ENCODE measurements around the gene MAP4K3. TPM values are rescaled to one million over a fixed set of nuclear protein-coding genes. Genes with fewer than 3 reads are reported as not detected.

The MAP4K3 gene
- polyA plus RNA-seq, 1 experiment: 43.5 TPM

GRCh38 chr2:39435741-39436591, 1.1 kb downstream of the MAP4K3 start:
- peak overlapping the region; percentile 92 for H3K4me3 ChIP-seq (ENCODE audit: low read depth, low read length)
- peak overlapping the region; percentile 79 for H3K27ac ChIP-seq (ENCODE audit: low read depth, low read length)
- POLR2A ChIA-PET: interaction anchor here (1.1 to 1.7 kb wide), 5 partner anchors 32 to 261 kb away, joined by 3 to 5 read pairs (median 4); no protein-coding TSS in a partner anchor
- no peak for DNase-seq (ENCODE audit: low read depth, low spot score)
- CTCF ChIA-PET: no interaction called here
- no peaks in the 10 kb centered on the region for H3K9me3 ChIP-seq (ENCODE audit: control insufficient read depth, insufficient read depth, low read length)
- no peaks in the 10 kb centered on the region for H3K27me3 ChIP-seq (ENCODE audit: control insufficient read depth, insufficient read depth, low read length)
- no peak for TF ChIP-seq CTCF (IDR thresholded peaks at IDR 0.05; ENCODE audit: low read depth, low read length)

- CTCF ChIA-PET: interaction anchor here (1.5 kb wide), 1 partner anchor 261 kb away, joined by 3 read pairs; no protein-coding TSS in a partner anchor
- DNase-seq (ENCODE audit: low read depth, low spot score): no peak
- no peaks in the 10 kb centered on the region for H3K9me3 ChIP-seq (ENCODE audit: control insufficient read depth, insufficient read depth, low read length)
- TF ChIP-seq CTCF (IDR thresholded peaks at IDR 0.05; ENCODE audit: low read depth, low read length): no peak
- H3K4me3 ChIP-seq (ENCODE audit: low read depth, low read length): peak overlapping the region; percentile 92
- POLR2A ChIA-PET: no interaction called here
- H3K27ac ChIP-seq (ENCODE audit: low read depth, low read length): no peak overlapping the region
- H3K27me3 ChIP-seq (ENCODE audit: control insufficient read depth, insufficient read depth, low read length): no peaks in the 10 kb centered on the region
Measured at GRCh38 chr2:39435234-39435633, 1.9 kb downstream of the MAP4K3 start.

- no peak for TF ChIP-seq CTCF (IDR thresholded peaks at IDR 0.05; ENCODE audit: low read depth, low read length)
- no peak for DNase-seq (ENCODE audit: low read depth, low spot score)
- no peak overlapping the region for H3K27ac ChIP-seq (ENCODE audit: low read depth, low read length)
- no peaks in the 10 kb centered on the region for H3K9me3 ChIP-seq (ENCODE audit: control insufficient read depth, insufficient read depth, low read length)
- peak overlapping the region; percentile 39 for H3K4me3 ChIP-seq (ENCODE audit: low read depth, low read length)
- CTCF ChIA-PET: interaction anchor here (1.5 kb wide), 1 partner anchor 262 kb away, joined by 3 read pairs; no protein-coding TSS in a partner anchor
- H3K27me3 ChIP-seq (ENCODE audit: control insufficient read depth, insufficient read depth, low read length): no peaks in the 10 kb centered on the region
- POLR2A ChIA-PET: no interaction called here
Measured at GRCh38 chr2:39434233-39434897, 2.7 kb downstream of the MAP4K3 start.

- TF ChIP-seq CTCF (IDR thresholded peaks at IDR 0.05; ENCODE audit: low read depth, low read length): no peak
- no peak for DNase-seq (ENCODE audit: low read depth, low spot score)
- no peaks in the 10 kb centered on the region for H3K27me3 ChIP-seq (ENCODE audit: control insufficient read depth, insufficient read depth, low read length)
- H3K27ac ChIP-seq (ENCODE audit: low read depth, low read length): no peak overlapping the region
- no peaks in the 10 kb centered on the region for H3K9me3 ChIP-seq (ENCODE audit: control insufficient read depth, insufficient read depth, low read length)
- POLR2A ChIA-PET: no interaction called here
- no peak overlapping the region for H3K4me3 ChIP-seq (ENCODE audit: low read depth, low read length)
- CTCF ChIA-PET: interaction anchor here (1.2 to 1.6 kb wide), 3 partner anchors 54 to 263 kb away, joined by 3 to 5 read pairs (median 3); no protein-coding TSS in a partner anchor
Measured at GRCh38 chr2:39433586-39434195, 3.4 kb downstream of the MAP4K3 start.

Data from AG04450 (cell line).